Right lobe of liver (tissue), 4 donors: Measurements from ENCODE around the gene MAG.

Experiments used
- CTCF ChIP-seq, 4 donors: fragments of 200-600 bp in 3 of 4; fragments of 450-650 bp in 1 of 4; IDR thresholded peaks; one replicate each; pipeline versions ENCODE4 v1.5.1 to v1.8.0; 2016 to 2022; ENCODE audit warnings: antibody characterized with exemption in 4 of 4, mild to moderate bottlenecking in 2 of 4
- POLR2A ChIP-seq: fragments of 450-650 bp; IDR thresholded peaks from one replicate; pipeline ENCODE4 v1.6.1; 2017; ENCODE audit warnings: antibody characterized with exemption, mild to moderate bottlenecking
- donor health status: DM: no; HTN: no; CAD: no.
- donor health status: DM: no; HTN: no; CAD: no.
- donor health status: DM: no; HTN: yes; CAD: no.

DNA sequence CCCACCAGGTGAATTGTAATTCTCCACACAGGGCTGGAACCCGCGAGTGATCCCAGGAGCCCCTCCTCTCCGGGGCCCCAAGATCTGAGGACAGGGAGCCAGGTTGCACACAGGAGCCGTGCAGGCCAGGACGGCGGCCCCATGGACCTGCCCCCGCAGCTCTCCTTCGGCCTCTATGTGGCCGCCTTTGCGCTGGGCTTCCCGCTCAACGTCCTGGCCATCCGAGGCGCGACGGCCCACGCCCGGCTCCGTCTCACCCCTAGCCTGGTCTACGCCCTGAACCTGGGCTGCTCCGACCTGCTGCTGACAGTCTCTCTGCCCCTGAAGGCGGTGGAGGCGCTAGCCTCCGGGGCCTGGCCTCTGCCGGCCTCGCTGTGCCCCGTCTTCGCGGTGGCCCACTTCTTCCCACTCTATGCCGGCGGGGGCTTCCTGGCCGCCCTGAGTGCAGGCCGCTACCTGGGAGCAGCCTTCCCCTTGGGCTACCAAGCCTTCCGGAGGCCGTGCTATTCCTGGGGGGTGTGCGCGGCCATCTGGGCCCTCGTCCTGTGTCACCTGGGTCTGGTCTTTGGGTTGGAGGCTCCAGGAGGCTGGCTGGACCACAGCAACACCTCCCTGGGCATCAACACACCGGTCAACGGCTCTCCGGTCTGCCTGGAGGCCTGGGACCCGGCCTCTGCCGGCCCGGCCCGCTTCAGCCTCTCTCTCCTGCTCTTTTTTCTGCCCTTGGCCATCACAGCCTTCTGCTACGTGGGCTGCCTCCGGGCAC is 59.6 kb downstream of the MAG start:
- TF ChIP-seq CTCF (IDR thresholded peaks at IDR 0.05), result no peak
- TF ChIP-seq POLR2A, result no peak
